HFFc6 (cell line): ENCODE data around the gene SLAIN2. TPM values are rescaled to one million over a fixed set of nuclear protein-coding genes. Genes with fewer than 3 reads are reported as not detected.
A peak's percentile ranks its signal among the peaks of the same experiment; 100 is the strongest.
"Not testable (repeated sequence)": the region's sequence is repeated elsewhere in the genome, so short reads cannot be mapped to it uniquely, and the experiment has no call there.

ENCODE experiments used
- DNase-seq: peaks from one replicate; pipeline ENCODE4 v3.0.0-alpha.2; 2018
- H3K27ac Mint-ChIP-seq: 2 replicates; pipeline ENCODE4 v1.8.0; 2020; ENCODE audit warnings: mild to moderate bottlenecking, mixed read lengths
- H3K27me3 Mint-ChIP-seq: 2 replicates; pipeline ENCODE4 v1.8.0; 2021; ENCODE audit warnings: mild to moderate bottlenecking, moderate library complexity, mixed read lengths; ENCODE audit not compliant: insufficient read depth
- H3K36me3 Mint-ChIP-seq: 2 replicates; pipeline ENCODE4 v1.8.0; 2021; ENCODE audit warnings: low read depth, mixed read lengths
- H3K4me1 Mint-ChIP-seq: 2 replicates; pipeline ENCODE4 v1.8.0; 2020; ENCODE audit warnings: low read depth, mixed read lengths
- H3K4me3 Mint-ChIP-seq: 2 replicates; pipeline ENCODE4 v1.8.0; 2020; ENCODE audit warnings: mild to moderate bottlenecking, moderate library complexity, mixed read lengths
- H3K9me3 Mint-ChIP-seq: 2 replicates; pipeline ENCODE4 v1.8.0; 2020; ENCODE audit warnings: mild to moderate bottlenecking, mixed read lengths
- long read RNA-seq: library from polyadenylated mRNA; unstranded; transcript quantifications from one replicate; pipeline ENCODE4 v2.0.0, GENCODE V29; 2019
- total RNA-seq, 6 experiments: library from RNA; stranded (reverse); fragmentation: NEBNext Ultra II Directional; extraction: Animal tissue kit (Norgen Biotek cat#: 25700); gene quantifications; 2 replicates in 1 of 6; 3 replicates in 5 of 6; pipeline ENCODE4 v1.2.3, GENCODE V29; 2021
- TF ChIP-seq, protein P1 (sequence below): fragments of 200-600 bp; sonication (generic); IDR thresholded peaks from 2 replicates; pipeline ENCODE4 v1.5.0; 2021; ENCODE audit warnings: antibody characterized with exemption, mild to moderate bottlenecking

Gene SLAIN2
- 100 to 1,000 TPM in 5 of 6 experiments, 10 to 100 TPM in 1; 93.7 to 136 (median 114) TPM for total RNA-seq
- long read RNA-seq, full-length matches to known transcripts, result 5 of 48 reads
- long read RNA-seq, partial matches to known transcripts, result 22 of 48 reads
- long read RNA-seq, other reads (novel, unspliced or antisense), result 21 of 48 reads

DNA sequence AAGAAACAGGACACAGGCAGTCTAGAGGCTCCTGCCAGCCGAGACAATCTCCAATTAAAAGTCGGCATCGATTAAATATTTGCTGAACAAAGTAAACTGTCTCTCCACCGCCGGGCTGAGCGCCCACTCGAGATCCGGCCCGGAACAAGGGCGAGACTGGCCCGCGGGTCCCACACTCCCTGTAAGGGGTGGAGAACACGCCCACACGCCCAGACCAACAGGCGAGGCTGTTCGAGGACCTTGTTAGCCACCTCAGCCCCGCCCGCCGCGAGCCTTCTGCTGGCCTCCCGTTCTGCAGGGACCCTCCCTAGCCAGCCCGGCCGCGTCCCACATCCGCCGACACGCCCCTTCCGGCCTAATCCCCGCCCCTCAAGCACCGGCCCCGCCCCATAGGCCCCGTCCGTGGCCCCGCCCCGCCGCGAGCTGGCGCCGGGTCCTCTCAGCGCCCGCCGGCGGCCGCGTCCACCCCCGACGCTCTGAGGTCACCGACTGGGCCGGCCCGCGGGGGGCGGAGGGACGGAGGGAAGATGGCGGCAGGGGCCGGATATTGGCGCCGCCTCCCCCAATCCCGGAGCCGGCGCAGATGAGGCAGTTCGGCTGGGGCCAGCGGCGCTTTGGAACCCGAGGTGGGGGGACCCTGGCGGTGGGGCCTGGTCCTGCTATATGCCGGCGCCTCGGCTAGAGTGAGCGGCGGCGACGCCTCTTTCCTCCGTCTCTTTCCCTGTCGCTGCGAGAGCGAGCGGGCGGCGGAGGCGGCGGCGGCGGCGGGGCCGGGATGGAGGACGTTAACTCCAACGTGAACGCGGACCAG, at the start of gene SLAIN2:
SLAIN2 (plus strand) TSS at position 565 of the 811 bp plus-strand sequence; CDS start at position 776, 211 bp downstream.
- H3K27ac Mint-ChIP-seq, result peak within 1 kb of the TSS; percentile 99
- peaks cover 76% of the 10 kb centered on the region for H3K4me1 Mint-ChIP-seq
- peaks cover 4% of the 10 kb centered on the region; the same call in 1 of the 2 replicates for H3K27me3 Mint-ChIP-seq
- peak within 1 kb of the TSS; percentile 100 for H3K4me3 Mint-ChIP-seq
- TF ChIP-seq, protein P1, sequence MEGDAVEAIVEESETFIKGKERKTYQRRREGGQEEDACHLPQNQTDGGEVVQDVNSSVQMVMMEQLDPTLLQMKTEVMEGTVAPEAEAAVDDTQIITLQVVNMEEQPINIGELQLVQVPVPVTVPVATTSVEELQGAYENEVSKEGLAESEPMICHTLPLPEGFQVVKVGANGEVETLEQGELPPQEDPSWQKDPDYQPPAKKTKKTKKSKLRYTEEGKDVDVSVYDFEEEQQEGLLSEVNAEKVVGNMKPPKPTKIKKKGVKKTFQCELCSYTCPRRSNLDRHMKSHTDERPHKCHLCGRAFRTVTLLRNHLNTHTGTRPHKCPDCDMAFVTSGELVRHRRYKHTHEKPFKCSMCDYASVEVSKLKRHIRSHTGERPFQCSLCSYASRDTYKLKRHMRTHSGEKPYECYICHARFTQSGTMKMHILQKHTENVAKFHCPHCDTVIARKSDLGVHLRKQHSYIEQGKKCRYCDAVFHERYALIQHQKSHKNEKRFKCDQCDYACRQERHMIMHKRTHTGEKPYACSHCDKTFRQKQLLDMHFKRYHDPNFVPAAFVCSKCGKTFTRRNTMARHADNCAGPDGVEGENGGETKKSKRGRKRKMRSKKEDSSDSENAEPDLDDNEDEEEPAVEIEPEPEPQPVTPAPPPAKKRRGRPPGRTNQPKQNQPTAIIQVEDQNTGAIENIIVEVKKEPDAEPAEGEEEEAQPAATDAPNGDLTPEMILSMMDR, result peak; percentile 72
- H3K9me3 Mint-ChIP-seq, result no peaks in the 10 kb centered on the region
- H3K36me3 Mint-ChIP-seq, result peaks cover 6% of the 10 kb centered on the region
- DNase-seq, result peak; percentile 97

DNA sequence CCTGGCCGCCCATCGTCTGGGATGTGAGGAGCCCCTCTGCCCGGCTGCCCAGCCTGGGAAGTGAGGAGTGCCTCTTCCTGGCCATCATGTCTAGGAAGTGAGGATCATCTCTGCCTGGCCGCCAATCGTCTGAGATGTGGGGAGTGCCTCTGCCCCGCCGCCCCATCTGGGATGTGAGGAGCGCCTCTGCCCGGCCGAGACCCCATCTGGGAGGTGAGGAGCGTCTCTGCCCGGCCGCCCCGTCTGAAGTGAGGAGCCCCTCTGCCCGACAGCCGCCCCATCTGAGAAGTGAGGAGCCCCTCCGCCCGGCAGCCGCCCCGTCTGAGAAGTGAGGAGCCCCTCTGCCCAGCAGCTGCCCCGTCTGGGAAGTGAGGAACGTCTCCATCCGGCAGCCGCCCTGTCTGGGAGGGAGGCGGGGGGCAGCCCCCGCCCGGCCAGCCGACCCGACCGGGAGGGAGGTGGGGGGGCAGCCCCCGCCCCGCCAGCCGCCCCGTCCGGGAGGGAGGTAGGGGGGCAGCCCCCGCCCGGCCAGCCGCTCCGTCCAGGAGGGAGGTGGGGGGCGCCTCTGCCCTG, 49.0 kb upstream of the SLAIN2 start:
- not testable (repeated sequence) for H3K4me1 Mint-ChIP-seq, DNase-seq, H3K36me3 Mint-ChIP-seq, H3K9me3 Mint-ChIP-seq, H3K4me3 Mint-ChIP-seq, H3K27ac Mint-ChIP-seq, H3K27me3 Mint-ChIP-seq

DNA sequence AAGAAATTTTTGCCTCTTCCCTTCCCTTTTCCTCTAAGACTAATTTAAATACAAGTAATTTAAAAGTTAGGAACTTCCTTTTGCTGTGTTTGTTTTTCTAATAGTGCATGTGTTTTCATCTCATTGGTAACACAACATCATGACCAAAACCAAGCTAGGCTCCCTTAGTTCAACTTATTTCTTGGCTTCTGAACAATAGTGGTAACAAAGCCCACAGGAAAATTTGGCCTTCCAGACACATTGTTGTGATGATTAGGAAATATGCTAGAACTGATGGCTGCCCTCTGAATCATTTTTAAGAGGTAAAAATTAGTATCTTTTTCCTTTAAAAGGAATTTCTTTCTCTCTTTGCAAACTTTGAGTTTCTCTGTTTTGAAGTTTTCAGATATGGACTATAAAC, 46.2 kb upstream of the SLAIN2 start:
- H3K27ac Mint-ChIP-seq, result no peak overlapping the region
- H3K36me3 Mint-ChIP-seq, result no peaks in the 10 kb centered on the region
- no peak for DNase-seq
- H3K9me3 Mint-ChIP-seq, result no peaks in the 10 kb centered on the region
- H3K4me1 Mint-ChIP-seq, result peaks cover 8% of the 10 kb centered on the region
- TF ChIP-seq, protein P1, result no peak
- peaks cover 2% of the 10 kb centered on the region for H3K27me3 Mint-ChIP-seq
- no peak overlapping the region for H3K4me3 Mint-ChIP-seq

DNA sequence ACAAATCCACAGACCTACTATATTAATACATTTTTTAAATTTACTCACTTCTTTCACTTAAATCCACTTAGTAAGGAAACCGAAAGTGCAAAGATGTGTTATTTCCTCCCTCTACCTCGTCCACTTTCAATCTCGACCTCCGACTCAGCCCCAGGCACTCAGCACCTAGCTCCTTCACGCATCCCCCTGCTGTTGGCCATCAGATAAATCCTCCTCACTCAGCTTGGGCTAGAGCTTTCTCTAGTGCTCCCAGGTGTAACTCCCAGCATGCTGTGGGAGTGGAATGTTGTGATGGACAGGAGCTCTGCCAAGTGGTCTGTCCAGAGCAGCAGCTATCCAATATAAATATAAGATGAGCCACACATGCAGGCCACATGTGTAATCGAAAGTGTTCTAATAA, 45.0 kb upstream of the SLAIN2 start:
- DNase-seq, result no peak
- Mint-ChIP-seq H3K27me3 (peaks cover 2% of the 10 kb centered on the region), H3K36me3 (no peaks in the 10 kb centered on the region), H3K9me3 (no peaks in the 10 kb centered on the region), H3K4me1 (peaks cover 13% of the 10 kb centered on the region), H3K27ac (no peak overlapping the region), H3K4me3 (no peak overlapping the region)
- TF ChIP-seq, protein P1, result no peak

DNA sequence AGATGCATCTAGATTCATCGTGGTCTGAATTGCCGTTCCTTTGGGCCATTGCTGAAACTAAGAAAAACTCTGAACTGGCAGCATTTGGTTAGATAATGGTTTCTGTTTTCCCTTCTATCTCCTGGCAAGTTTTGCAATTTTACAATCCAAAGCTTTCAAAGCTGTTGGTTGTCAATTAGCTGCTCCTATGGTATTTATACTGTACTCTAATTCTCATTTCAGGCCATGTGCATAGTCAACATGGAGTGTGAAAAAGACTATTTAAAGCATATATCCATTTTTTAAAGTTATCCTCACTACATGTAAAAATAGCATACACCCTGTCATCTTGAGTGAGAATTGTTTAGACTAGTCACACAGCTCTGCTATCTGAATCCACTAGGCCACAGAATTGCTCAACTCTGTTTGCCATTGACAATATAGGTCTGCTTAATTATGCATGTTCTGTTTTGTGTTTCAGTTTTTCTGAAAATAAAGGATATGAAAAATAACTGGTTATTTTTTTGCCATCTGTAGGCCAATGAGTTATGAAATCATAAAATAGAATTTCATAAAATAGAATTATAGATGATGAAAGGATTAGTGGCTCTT, 44.0 kb upstream of the SLAIN2 start:
- no peak overlapping the region for H3K27ac Mint-ChIP-seq
- peaks cover 2% of the 10 kb centered on the region for H3K27me3 Mint-ChIP-seq
- H3K4me1 Mint-ChIP-seq, result peaks cover 13% of the 10 kb centered on the region
- no peak for DNase-seq
- no peak overlapping the region for H3K4me3 Mint-ChIP-seq
- no peaks in the 10 kb centered on the region for H3K9me3 Mint-ChIP-seq
- TF ChIP-seq, protein P1, result no peak
- no peaks in the 10 kb centered on the region for H3K36me3 Mint-ChIP-seq
